ENCODE data around the gene ARMC5. TPM values are rescaled to one million over a fixed set of nuclear protein-coding genes. Genes with fewer than 3 reads are reported as not detected.

Gene ARMC5
- total and polyA plus RNA-seq, 9 of the 15 experiments (the other 6 are each of a cell fraction or from before 2014, with no cell fraction given) = 0.11 to 13.5 (median 2.1) TPM

DNA sequence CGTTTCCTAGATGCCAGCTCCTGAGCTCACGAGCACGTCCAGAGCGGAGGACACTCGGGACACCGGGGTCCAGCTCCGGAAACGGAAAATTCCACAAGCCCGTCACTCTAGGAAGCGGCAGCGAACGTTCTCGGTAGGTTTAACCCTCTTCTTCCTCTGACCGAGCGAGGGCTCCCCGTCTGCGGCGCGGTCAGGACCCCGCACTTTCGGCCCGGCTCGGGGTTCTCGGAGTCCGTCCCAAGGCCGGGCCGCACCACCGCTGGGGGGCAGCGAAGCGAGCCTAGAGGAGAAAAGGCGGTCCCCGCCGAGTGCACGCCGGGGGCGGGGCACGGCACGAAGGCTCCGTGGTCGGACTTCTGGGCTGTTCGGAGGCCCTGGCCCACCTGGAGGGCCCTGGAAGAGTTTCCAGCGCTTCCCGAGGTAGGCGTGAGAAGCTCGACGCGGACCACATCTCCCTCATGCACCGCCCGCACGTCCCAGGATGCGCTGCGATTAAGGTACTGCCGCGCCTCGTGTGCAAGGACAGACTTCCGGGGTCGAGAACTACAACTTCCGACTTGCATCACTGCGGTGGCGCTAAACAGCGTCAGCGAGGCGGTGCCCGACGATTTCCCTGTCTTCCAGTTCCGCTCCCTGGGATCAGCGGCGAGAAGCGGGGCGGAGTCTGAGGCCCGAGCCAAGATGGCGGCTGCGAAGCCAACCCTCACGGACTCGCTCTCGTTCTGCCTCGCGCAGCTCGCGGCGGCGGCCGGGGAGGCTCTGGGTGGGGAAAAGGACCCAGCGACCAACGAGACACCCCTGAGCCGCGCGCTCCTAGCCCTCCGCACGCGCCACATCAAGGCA, at the start of gene ARMC5 (continued):
- TF ChIP-seq MLLT1 (IDR thresholded peaks at IDR 0.05) = peak in 1 of 2 experiments; percentile 22; a peak in 1 of 4 replicates
- TF ChIP-seq GTF2E2 (tag; IDR thresholded peaks at IDR 0.05) = no peak; the same call in 1 of the 2 replicates
- no peak for TF ChIP-seq MCM3 (IDR thresholded peaks at IDR 0.05)
- no peak; the same call in 1 of the 2 replicates for TF ChIP-seq KLF6 (CRISPR knock-in tag; IDR thresholded peaks at IDR 0.05; ENCODE audit: borderline replicate concordance)
- peak; percentile 44; the same call in 1 of the 2 replicates for TF ChIP-seq ZNF239 (CRISPR knock-in tag; IDR thresholded peaks at IDR 0.05)
- TF ChIP-seq RFX1 (IDR thresholded peaks at IDR 0.05) = no peak
- no peak for TF ChIP-seq TSHZ1 (CRISPR knock-in tag; IDR thresholded peaks at IDR 0.05)
- TF ChIP-seq, protein P1, sequence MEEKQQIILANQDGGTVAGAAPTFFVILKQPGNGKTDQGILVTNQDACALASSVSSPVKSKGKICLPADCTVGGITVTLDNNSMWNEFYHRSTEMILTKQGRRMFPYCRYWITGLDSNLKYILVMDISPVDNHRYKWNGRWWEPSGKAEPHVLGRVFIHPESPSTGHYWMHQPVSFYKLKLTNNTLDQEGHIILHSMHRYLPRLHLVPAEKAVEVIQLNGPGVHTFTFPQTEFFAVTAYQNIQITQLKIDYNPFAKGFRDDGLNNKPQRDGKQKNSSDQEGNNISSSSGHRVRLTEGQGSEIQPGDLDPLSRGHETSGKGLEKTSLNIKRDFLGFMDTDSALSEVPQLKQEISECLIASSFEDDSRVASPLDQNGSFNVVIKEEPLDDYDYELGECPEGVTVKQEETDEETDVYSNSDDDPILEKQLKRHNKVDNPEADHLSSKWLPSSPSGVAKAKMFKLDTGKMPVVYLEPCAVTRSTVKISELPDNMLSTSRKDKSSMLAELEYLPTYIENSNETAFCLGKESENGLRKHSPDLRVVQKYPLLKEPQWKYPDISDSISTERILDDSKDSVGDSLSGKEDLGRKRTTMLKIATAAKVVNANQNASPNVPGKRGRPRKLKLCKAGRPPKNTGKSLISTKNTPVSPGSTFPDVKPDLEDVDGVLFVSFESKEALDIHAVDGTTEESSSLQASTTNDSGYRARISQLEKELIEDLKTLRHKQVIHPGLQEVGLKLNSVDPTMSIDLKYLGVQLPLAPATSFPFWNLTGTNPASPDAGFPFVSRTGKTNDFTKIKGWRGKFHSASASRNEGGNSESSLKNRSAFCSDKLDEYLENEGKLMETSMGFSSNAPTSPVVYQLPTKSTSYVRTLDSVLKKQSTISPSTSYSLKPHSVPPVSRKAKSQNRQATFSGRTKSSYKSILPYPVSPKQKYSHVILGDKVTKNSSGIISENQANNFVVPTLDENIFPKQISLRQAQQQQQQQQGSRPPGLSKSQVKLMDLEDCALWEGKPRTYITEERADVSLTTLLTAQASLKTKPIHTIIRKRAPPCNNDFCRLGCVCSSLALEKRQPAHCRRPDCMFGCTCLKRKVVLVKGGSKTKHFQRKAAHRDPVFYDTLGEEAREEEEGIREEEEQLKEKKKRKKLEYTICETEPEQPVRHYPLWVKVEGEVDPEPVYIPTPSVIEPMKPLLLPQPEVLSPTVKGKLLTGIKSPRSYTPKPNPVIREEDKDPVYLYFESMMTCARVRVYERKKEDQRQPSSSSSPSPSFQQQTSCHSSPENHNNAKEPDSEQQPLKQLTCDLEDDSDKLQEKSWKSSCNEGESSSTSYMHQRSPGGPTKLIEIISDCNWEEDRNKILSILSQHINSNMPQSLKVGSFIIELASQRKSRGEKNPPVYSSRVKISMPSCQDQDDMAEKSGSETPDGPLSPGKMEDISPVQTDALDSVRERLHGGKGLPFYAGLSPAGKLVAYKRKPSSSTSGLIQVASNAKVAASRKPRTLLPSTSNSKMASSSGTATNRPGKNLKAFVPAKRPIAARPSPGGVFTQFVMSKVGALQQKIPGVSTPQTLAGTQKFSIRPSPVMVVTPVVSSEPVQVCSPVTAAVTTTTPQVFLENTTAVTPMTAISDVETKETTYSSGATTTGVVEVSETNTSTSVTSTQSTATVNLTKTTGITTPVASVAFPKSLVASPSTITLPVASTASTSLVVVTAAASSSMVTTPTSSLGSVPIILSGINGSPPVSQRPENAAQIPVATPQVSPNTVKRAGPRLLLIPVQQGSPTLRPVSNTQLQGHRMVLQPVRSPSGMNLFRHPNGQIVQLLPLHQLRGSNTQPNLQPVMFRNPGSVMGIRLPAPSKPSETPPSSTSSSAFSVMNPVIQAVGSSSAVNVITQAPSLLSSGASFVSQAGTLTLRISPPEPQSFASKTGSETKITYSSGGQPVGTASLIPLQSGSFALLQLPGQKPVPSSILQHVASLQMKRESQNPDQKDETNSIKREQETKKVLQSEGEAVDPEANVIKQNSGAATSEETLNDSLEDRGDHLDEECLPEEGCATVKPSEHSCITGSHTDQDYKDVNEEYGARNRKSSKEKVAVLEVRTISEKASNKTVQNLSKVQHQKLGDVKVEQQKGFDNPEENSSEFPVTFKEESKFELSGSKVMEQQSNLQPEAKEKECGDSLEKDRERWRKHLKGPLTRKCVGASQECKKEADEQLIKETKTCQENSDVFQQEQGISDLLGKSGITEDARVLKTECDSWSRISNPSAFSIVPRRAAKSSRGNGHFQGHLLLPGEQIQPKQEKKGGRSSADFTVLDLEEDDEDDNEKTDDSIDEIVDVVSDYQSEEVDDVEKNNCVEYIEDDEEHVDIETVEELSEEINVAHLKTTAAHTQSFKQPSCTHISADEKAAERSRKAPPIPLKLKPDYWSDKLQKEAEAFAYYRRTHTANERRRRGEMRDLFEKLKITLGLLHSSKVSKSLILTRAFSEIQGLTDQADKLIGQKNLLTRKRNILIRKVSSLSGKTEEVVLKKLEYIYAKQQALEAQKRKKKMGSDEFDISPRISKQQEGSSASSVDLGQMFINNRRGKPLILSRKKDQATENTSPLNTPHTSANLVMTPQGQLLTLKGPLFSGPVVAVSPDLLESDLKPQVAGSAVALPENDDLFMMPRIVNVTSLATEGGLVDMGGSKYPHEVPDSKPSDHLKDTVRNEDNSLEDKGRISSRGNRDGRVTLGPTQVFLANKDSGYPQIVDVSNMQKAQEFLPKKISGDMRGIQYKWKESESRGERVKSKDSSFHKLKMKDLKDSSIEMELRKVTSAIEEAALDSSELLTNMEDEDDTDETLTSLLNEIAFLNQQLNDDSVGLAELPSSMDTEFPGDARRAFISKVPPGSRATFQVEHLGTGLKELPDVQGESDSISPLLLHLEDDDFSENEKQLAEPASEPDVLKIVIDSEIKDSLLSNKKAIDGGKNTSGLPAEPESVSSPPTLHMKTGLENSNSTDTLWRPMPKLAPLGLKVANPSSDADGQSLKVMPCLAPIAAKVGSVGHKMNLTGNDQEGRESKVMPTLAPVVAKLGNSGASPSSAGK (IDR thresholded peaks at IDR 0.05) = peak; percentile 96
- peak; percentile 20; the same call in 1 of the 2 replicates for TF ChIP-seq KLF13 (tag; IDR thresholded peaks at IDR 0.05; ENCODE audit: borderline replicate concordance, low read depth)
- TF ChIP-seq NUFIP1 (IDR thresholded peaks at IDR 0.05; ENCODE audit: partially characterized antibody) = no peak
